DMS114 treated with DMSO at 0.1 percent for 48 hours (cell line): Measurements from ENCODE around the gene PC.

Experiments
- DNase-seq: peaks from one replicate; lab custom pipeline; 2025; ENCODE audit not compliant: unreplicated experiment; lab: John Stamatoyannopoulos, UW

The PC gene

GRCh38 chr11:66885950-66886440 is 72.2 kb downstream of the PC start:
- DNase-seq, result no peak

- no peak for DNase-seq
Observed at GRCh38 chr11:66885469-66885868, 72.7 kb downstream of the PC start.

- no peak for DNase-seq
Observed at GRCh38 chr11:66884443-66884842, 73.7 kb downstream of the PC start.

- DNase-seq, result no peak
Observed at GRCh38 chr11:66883016-66883965, 74.9 kb downstream of the PC start.

- DNase-seq, result no peak
Observed at GRCh38 chr11:66882561-66883015, 75.6 kb downstream of the PC start.

- no peak for DNase-seq
Observed at GRCh38 chr11:66881927-66882452, 76.2 kb downstream of the PC start.

GRCh38 chr11:66881451-66881835 is 76.7 kb downstream of the PC start:
- no peak for DNase-seq

GRCh38 chr11:66880496-66881450 is 77.4 kb downstream of the PC start:
- no peak for DNase-seq

- DNase-seq, result no peak
Observed at GRCh38 chr11:66879999-66880398, 78.2 kb downstream of the PC start.

- no peak for DNase-seq
Observed at GRCh38 chr11:66879583-66879982, 78.6 kb downstream of the PC start.

- DNase-seq, result no peak
Observed at GRCh38 chr11:66879000-66879399, 79.2 kb downstream of the PC start.

GRCh38 chr11:66878474-66878873 is 79.7 kb downstream of the PC start:
- DNase-seq, result no peak

- DNase-seq, result no peak
Observed at GRCh38 chr11:66877588-66878385, 80.4 kb downstream of the PC start.

- DNase-seq, result no peak
Observed at GRCh38 chr11:66875378-66875777, 82.8 kb downstream of the PC start.

- DNase-seq, result no peak
Observed at GRCh38 chr11:66874232-66874631, 84.0 kb downstream of the PC start.

GRCh38 chr11:66871521-66871901 is 86.7 kb downstream of the PC start:
- DNase-seq, result no peak

- no peak for DNase-seq
Observed at GRCh38 chr11:66870616-66871520, 87.3 kb downstream of the PC start.

- DNase-seq, result no peak
Observed at GRCh38 chr11:66870131-66870530, 88.1 kb downstream of the PC start.

GRCh38 chr11:66869567-66869870 is 88.7 kb downstream of the PC start:
- no peak for DNase-seq
